Lung (tissue), 12 donors: ENCODE measurements around the gene RGS8. TPM values are rescaled to one million over a fixed set of nuclear protein-coding genes. Genes with fewer than 3 reads are reported as not detected.

Experiments used
- ATAC-seq: fragments of 200-7000 bp; cut with Tn5 transposase; one replicate; pipeline ENCODE4 v1.9.1; 2020; ENCODE audit warnings: moderate number of reproducible peaks; ENCODE audit not compliant: insufficient read depth, low FRiP score
- DNase-seq, 3 donors: peaks; one replicate each; pipeline ENCODE4 v3.0.0-alpha.2; 2013 to 2017
- H3K27ac ChIP-seq, 2 donors: one replicate each; pipeline ENCODE4 v1.5.1; 2013; ENCODE audit warnings: mild to moderate bottlenecking in 2 of 2, moderate library complexity in 2 of 2, control low read depth in 1 of 2, inconsistent platforms in 1 of 2, low read depth in 1 of 2, low read length in 1 of 2
- H3K27me3 ChIP-seq, 3 donors: one replicate each; pipeline ENCODE4 v1.5.1; 2013; ENCODE audit warnings: low read length in 2 of 3; ENCODE audit not compliant: control insufficient read depth in 3 of 3, insufficient read depth in 3 of 3
- H3K36me3 ChIP-seq, 4 donors: one replicate each; pipeline ENCODE4 v1.5.1; 2013; ENCODE audit warnings: low read length in 4 of 4, mild to moderate bottlenecking in 1 of 4, moderate library complexity in 1 of 4; ENCODE audit not compliant: control insufficient read depth in 4 of 4, insufficient read depth in 4 of 4
- H3K4me1 ChIP-seq, 5 donors: one replicate each; pipeline ENCODE4 v1.5.1; 2013; ENCODE audit warnings: low read length in 5 of 5, mild to moderate bottlenecking in 2 of 5, moderate library complexity in 1 of 5; ENCODE audit not compliant: control insufficient read depth in 5 of 5, insufficient read depth in 5 of 5
- H3K4me3 ChIP-seq: one replicate; pipeline ENCODE4 v1.5.1; 2013; ENCODE audit warnings: mild to moderate bottlenecking, control low read depth, moderate library complexity
- H3K9ac ChIP-seq, 2 donors: one replicate each; pipeline ENCODE4 v1.5.1; 2013; ENCODE audit warnings: low read length in 2 of 2, control low read depth in 1 of 2; ENCODE audit not compliant: insufficient read depth in 1 of 2
- H3K9me3 ChIP-seq, 4 donors: one replicate each; pipeline ENCODE4 v1.5.1; 2013; ENCODE audit warnings: low read length in 3 of 4, mild to moderate bottlenecking in 1 of 4, moderate library complexity in 1 of 4; ENCODE audit not compliant: control insufficient read depth in 4 of 4, insufficient read depth in 3 of 4
- CTCF ChIP-seq: IDR thresholded peaks from 2 replicates; pipeline ENCODE4 v1.5.1; 2012; ENCODE audit warnings: mild to moderate bottlenecking; ENCODE audit errors: control extremely low read depth, extremely low read depth
- WGBS, 2 donors: extraction: QIAGEN DNeasy Blood & Tissue Kit; methylation state at CpG; one replicate each; pipeline ENCODE4 v1.1.7; 2013; 5-methylcytosine and 5-hydroxymethylcytosine counted together
- polyA plus RNA-seq, 2 donors: library from polyadenylated mRNA; stranded (reverse); fragments of 200-250 nt; gene quantifications; one replicate each; pipeline ENCODE4 v1.2.1, GENCODE V29; 2013
- total RNA-seq, 2 donors: library from RNA; depleted of rRNA in 1 of 2; stranded (reverse); fragments of >200 nt in 1 of 2; gene quantifications; one replicate each; pipeline ENCODE4 v1.2.1, GENCODE V29; 2014 to 2021
- donor health status: control.
- donor health status: control.
- donor health status: Bipolar disorder and iron deficiency.
- donor health status: healthy.
- donor health status: DM: yes; HTN: yes; CAD: no.

Gene RGS8
- total and polyA plus RNA-seq, 4 donors = 0.02 to 0.03 (median 0.02) TPM; not detected in 1

GRCh38 chr1:182668521-182669054 lies 15.8 kb downstream of the RGS8 start:
- Histone ChIP-seq H3K36me3 (no peaks in the 10 kb centered on the region), H3K9ac (no peak overlapping the region), H3K27me3 (peaks cover 0 to 4% (median 0%) of the 10 kb centered on the region in 3 donors), H3K4me1 (peaks cover 0 to 7% (median 0%) of the 10 kb centered on the region in 5 donors), H3K27ac (no peak overlapping the region), H3K4me3 (no peak overlapping the region), H3K9me3 (peaks cover 0 to 2% (median 0%) of the 10 kb centered on the region in 4 donors)
- WGBS, 2 donors = 89 to 94% methylated on average over 11 of the region's 11 CpGs
- no peak for TF ChIP-seq CTCF
- no peak for ATAC-seq
- DNase-seq = no peak

- H3K9ac ChIP-seq = no peak overlapping the region
- ATAC-seq (no peak), DNase-seq (no peak)
- TF ChIP-seq CTCF = no peak
- H3K4me1 ChIP-seq = peaks cover 0 to 7% (median 0%) of the 10 kb centered on the region in 5 donors
- no peak overlapping the region for H3K4me3 ChIP-seq
- peaks cover 0 to 4% (median under 1%) of the 10 kb centered on the region in 3 donors for H3K27me3 ChIP-seq
- 90 to 91% methylated on average over 7 of the region's 7 CpGs for WGBS, 2 donors
- no peaks in the 10 kb centered on the region for H3K36me3 ChIP-seq
- H3K27ac ChIP-seq = no peak overlapping the region
- peaks cover 0 to 2% (median 0%) of the 10 kb centered on the region in 4 donors for H3K9me3 ChIP-seq
Measured at GRCh38 chr1:182667848-182668505, 16.4 kb downstream of the RGS8 start.

GRCh38 chr1:182666706-182667105 lies 17.7 kb downstream of the RGS8 start:
- peaks cover 0 to 2% (median 0%) of the 10 kb centered on the region in 4 donors for H3K9me3 ChIP-seq
- H3K27ac ChIP-seq = no peak overlapping the region
- no peaks in the 10 kb centered on the region for H3K36me3 ChIP-seq
- peaks cover 0 to 4% (median 0%) of the 10 kb centered on the region in 3 donors for H3K27me3 ChIP-seq
- H3K4me1 ChIP-seq = peaks cover 0 to 2% (median 0%) of the 10 kb centered on the region in 5 donors
- DNase-seq (no peak), ATAC-seq (no peak)
- TF ChIP-seq CTCF = no peak
- no peak overlapping the region for H3K9ac ChIP-seq
- 67 to 72% methylated on average over 9 of the region's 9 CpGs for WGBS, 2 donors
- H3K4me3 ChIP-seq = no peak overlapping the region
